HepG2 (cell line): ENCODE measurements around the gene CACNG1. TPM values are rescaled to one million over a fixed set of nuclear protein-coding genes. Genes with fewer than 3 reads are reported as not detected.

Experiments
- ATAC-seq: fragments of 200-7000 bp; cut with Tn5 transposase; 3 replicates; pipeline ENCODE4 v1.9.1; 2020; ENCODE audit warnings: mild to moderate bottlenecking, moderate library complexity
- BruUV-seq: library from RNA; stranded (reverse); fragments of 400-500 nt; replicated peaks from 2 replicates; lab custom pipeline; 2021; lab: Mats Ljungman, UMichigan
- CTCF ChIA-PET: fragments of 300-600 bp; formaldehyde crosslinking; extraction: SDS; loops from one replicate; lab custom pipeline; 2021; ENCODE audit warnings: low total read pairs, inconsistent platforms, low intra/inter-chr PET ratio; lab: Yijun Ruan, JAX
- POLR2A ChIA-PET: fragments of 350-600 bp; sonication (Branson Sonifier 250); formaldehyde crosslinking; loops from one replicate; lab custom pipeline; 2020; ENCODE audit warnings: antibody characterized with exemption, inconsistent platforms; lab: Yijun Ruan, JAX
- DNase-seq: peaks from one replicate; pipeline ENCODE4 v3.0.0-alpha.2; 2015; ENCODE audit warnings: low spot score
- FAIRE-seq: peaks from 3 replicates; lab custom pipeline; 2011; peaks lifted over from hg19 to GRCh38; lab: Jason Lieb, UNC
- H2AFZ ChIP-seq: one replicate; pipeline ENCODE4 v1.6.1; 2011; ENCODE audit warnings: low read length, inconsistent platforms
- H3K27ac ChIP-seq: fragments of 300-600 bp; 3 replicates; pipeline ENCODE4 v1.8.0; 2011; ENCODE audit warnings: mixed run types, mild to moderate bottlenecking, mixed read lengths, low read length, inconsistent platforms; ENCODE audit not compliant: insufficient read depth; ENCODE audit errors: extremely low read length
- H3K27me3 ChIP-seq, 2 experiments: fragments of 200-600 bp in 1 of 2; 2 replicates in 1 of 2; 3 replicates in 1 of 2; pipeline versions ENCODE4 v1.6.0 to v1.8.0; 2011; ENCODE audit warnings: low read length in 2 of 2, mild to moderate bottlenecking in 2 of 2, moderate library complexity in 2 of 2, inconsistent platforms in 1 of 2; ENCODE audit not compliant: insufficient read depth in 2 of 2, control insufficient read depth in 1 of 2
- H3K36me3 ChIP-seq, 2 experiments: fragments of 200-600 bp in 1 of 2; replicated peaks in 1 of 2; 2 replicates in 1 of 2; 3 replicates in 1 of 2; pipeline versions ENCODE4 v1.5.1 to v1.8.0; 2011; ENCODE audit warnings: low read length in 2 of 2, inconsistent platforms in 1 of 2; ENCODE audit not compliant: insufficient read depth in 2 of 2, control insufficient read depth in 1 of 2
- H3K4me1 ChIP-seq: 2 replicates; pipeline ENCODE4 v1.5.1; 2012; ENCODE audit warnings: low read length, inconsistent platforms; ENCODE audit not compliant: insufficient read depth
- H3K4me2 ChIP-seq: 2 replicates; pipeline ENCODE4 v1.6.0; 2011; ENCODE audit warnings: low read depth, low read length, inconsistent platforms
- H3K4me3 ChIP-seq, 3 experiments: fragments of 200-600 bp in 1 of 3; sonication (generic), shearing (Covaris generic) in 1 of 3; replicated peaks in 1 of 3; 2 replicates each; pipeline ENCODE4 v1.5.1; 2011 to 2016; ENCODE audit warnings: low read length in 3 of 3, inconsistent platforms in 2 of 3, low read depth in 2 of 3, mild to moderate bottlenecking in 2 of 3, control low read depth in 1 of 3, mixed read lengths in 1 of 3; ENCODE audit not compliant: insufficient read depth in 1 of 3
- H3K79me2 ChIP-seq: one replicate; pipeline ENCODE4 v1.6.1; 2011; ENCODE audit warnings: low read length, inconsistent platforms; ENCODE audit not compliant: insufficient read depth
- H3K9ac ChIP-seq: 2 replicates; pipeline ENCODE4 v1.6.0; 2011; ENCODE audit warnings: mild to moderate bottlenecking, low read depth, low read length, inconsistent platforms; ENCODE audit not compliant: insufficient read depth
- H3K9me3 ChIP-seq: 2 replicates; pipeline ENCODE4 v1.5.1; 2012; ENCODE audit warnings: mild to moderate bottlenecking, low read length
- H4K20me1 ChIP-seq: 2 replicates; pipeline ENCODE4 v1.6.0; 2011; ENCODE audit warnings: inconsistent platforms, mild to moderate bottlenecking, low read length, moderate library complexity; ENCODE audit not compliant: insufficient read depth
- AHDC1 ChIP-seq: sonication (generic); formaldehyde crosslinking; IDR thresholded peaks from 2 replicates; pipeline ENCODE4 v1.5.1; 2020; ENCODE audit warnings: mild to moderate bottlenecking, missing genetic modification reagents, borderline replicate concordance
- CHD4 ChIP-seq: fragments of 200-600 bp; sonication (generic); IDR thresholded peaks from 2 replicates; pipeline ENCODE4 v1.7.0; 2017; ENCODE audit warnings: mild to moderate bottlenecking, low read length, borderline replicate concordance
- FOXM1 ChIP-seq: sonication (generic); formaldehyde crosslinking; IDR thresholded peaks from 2 replicates; pipeline ENCODE4 v1.5.0; 2020; ENCODE audit warnings: missing genetic modification reagents
- KLF9 ChIP-seq: IDR thresholded peaks from 2 replicates; pipeline ENCODE4 v1.6.1; 2016; ENCODE audit warnings: low read depth
- PTBP1 ChIP-seq: fragments of 200-400 bp; formaldehyde crosslinking; IDR thresholded peaks from 2 replicates; pipeline ENCODE4 v1.6.1; 2018; ENCODE audit warnings: low read length, low read depth; ENCODE audit not compliant: poor library complexity, severe bottlenecking
- TEAD2 ChIP-seq: sonication (generic); formaldehyde crosslinking; IDR thresholded peaks from 2 replicates; pipeline ENCODE4 v1.9.0; 2021; ENCODE audit warnings: missing genetic modification reagents
- TSC22D2 ChIP-seq: sonication (generic); formaldehyde crosslinking; IDR thresholded peaks from 2 replicates; pipeline ENCODE4 v1.5.1; 2020; ENCODE audit warnings: missing genetic modification reagents, mild to moderate bottlenecking, borderline replicate concordance
- ZNF280B ChIP-seq: sonication (generic); formaldehyde crosslinking; IDR thresholded peaks from 2 replicates; pipeline ENCODE4 v1.5.0; 2020; ENCODE audit warnings: missing genetic modification reagents, mild to moderate bottlenecking, borderline replicate concordance
- ZNF296 ChIP-seq: sonication (generic); formaldehyde crosslinking; conservative IDR thresholded peaks from 2 replicates; pipeline ENCODE4 v1.5.0; 2020; ENCODE audit warnings: mild to moderate bottlenecking, missing genetic modification reagents
- ZNF34 ChIP-seq: sonication (generic); formaldehyde crosslinking; IDR thresholded peaks from 2 replicates; pipeline ENCODE4 v1.4.0; 2020; ENCODE audit warnings: mild to moderate bottlenecking, missing genetic modification reagents, borderline replicate concordance
- ZNF382 ChIP-seq: sonication (generic); formaldehyde crosslinking; IDR thresholded peaks from 2 replicates; pipeline ENCODE4 v1.5.0; 2020; ENCODE audit warnings: missing genetic modification reagents, mild to moderate bottlenecking, borderline replicate concordance
- ZNF446 ChIP-seq: sonication (generic); formaldehyde crosslinking; IDR thresholded peaks from 2 replicates; pipeline ENCODE4 v1.5.0; 2020; ENCODE audit warnings: mild to moderate bottlenecking, missing genetic modification reagents
- ZNF496 ChIP-seq: sonication (generic); formaldehyde crosslinking; IDR thresholded peaks from 2 replicates; pipeline ENCODE4 v1.8.1; 2023; ENCODE audit warnings: mild to moderate bottlenecking, moderate library complexity, missing genetic modification reagents; ENCODE audit not compliant: insufficient replicate concordance
- ZNF501 ChIP-seq: sonication (generic); formaldehyde crosslinking; IDR thresholded peaks from 2 replicates; pipeline ENCODE4 v1.5.1; 2020; ENCODE audit warnings: mild to moderate bottlenecking, moderate library complexity, missing genetic modification reagents
- ZNF562 ChIP-seq: sonication (generic); formaldehyde crosslinking; IDR thresholded peaks from 2 replicates; pipeline ENCODE4 v1.8.0; 2022; ENCODE audit warnings: missing genetic modification reagents, borderline replicate concordance
- ZNF597 ChIP-seq: sonication (generic); formaldehyde crosslinking; IDR thresholded peaks from 2 replicates; pipeline ENCODE4 v1.5.0; 2020; ENCODE audit warnings: missing genetic modification reagents
- ZNF672 ChIP-seq: sonication (generic); formaldehyde crosslinking; IDR thresholded peaks from 2 replicates; pipeline ENCODE4 v1.8.1; 2022; ENCODE audit warnings: missing genetic modification reagents
- ZNF7 ChIP-seq: IDR thresholded peaks from 2 replicates; pipeline ENCODE4 v1.6.1; 2016; ENCODE audit warnings: missing biosample characterization, missing genetic modification reagents
- WGBS: methylation state at CpG from one replicate; pipeline ENCODE4 v1.1.6; 2017; ENCODE audit warnings: low lambda C conversion rate; 5-methylcytosine and 5-hydroxymethylcytosine counted together
- in situ Hi-C: cut with HindIII; loops from 2 replicates; pipeline ENCODE4 v1.10.0; 2017; ENCODE audit warnings: low pct_unique_long_range_greater_than_20kb; ENCODE audit not compliant: extremely low pct_ligation_motif_present
- intact Hi-C: fragments of 100-400 bp; cut with micrococcal nuclease; formaldehyde crosslinking; loops from one replicate; pipeline ENCODE4 v1.10.0; 2022; ENCODE audit not compliant: unreplicated experiment
- polyA plus RNA-seq, 8 experiments: library from polyadenylated mRNA; depleted of rRNA in 3 of 8; stranded (reverse) in 7 of 8; unstranded in 1 of 8; fragments of >200 nt; fragmentation: Illumina TruSeq in 4 of 8; extraction: Trizol in 4 of 8; gene quantifications; 2 replicates each; pipeline versions ENCODE4 v1.2.1 to v1.2.3, GENCODE V29; 2011 to 2016; ENCODE audit warnings: low read depth in 4 of 8, missing spikeins in 1 of 8, mixed read lengths in 1 of 8; ENCODE audit not compliant: insufficient read depth in 1 of 8
- total RNA-seq, 5 experiments: library from RNA; depleted of rRNA; stranded (reverse); fragments of >200 nt; fragmentation: Illumina TruSeq; extraction: Trizol; gene quantifications; 2 replicates each; pipeline ENCODE4 v1.2.3, GENCODE V29; 2016; ENCODE audit warnings: low read depth in 1 of 5

The CACNG1 gene
- total and polyA plus RNA-seq, 2 of the 13 experiments (the other 11 are each of a cell fraction or from before 2014, with no cell fraction given), result not detected

DNA sequence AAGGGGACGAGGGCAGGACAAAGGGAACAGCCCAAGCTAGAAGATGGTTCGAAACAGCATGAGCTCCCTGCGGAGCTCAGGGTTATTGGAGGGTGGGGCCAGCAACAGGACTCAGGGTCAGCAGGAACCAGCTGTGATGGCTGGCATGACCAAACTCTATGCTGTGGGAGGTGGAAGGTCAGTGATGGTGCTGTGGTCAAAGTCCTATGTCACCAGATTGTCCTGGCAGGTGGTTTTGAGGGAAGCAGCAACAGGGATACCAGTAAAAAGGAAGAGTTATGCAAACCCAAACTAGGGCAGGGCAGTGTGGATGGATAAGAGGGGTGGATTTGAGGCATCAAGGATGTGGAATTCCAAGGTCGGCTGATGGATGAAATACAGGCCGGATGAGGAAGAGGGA, 47.4 kb upstream of the CACNG1 start:
- no peak for FAIRE-seq

More for the DNA sequence above, 47.4 kb upstream of the CACNG1 start:
- peaks cover 4 to 28% of the 10 kb centered on the region in 2 experiments for H3K27me3 ChIP-seq
- H3K4me3 ChIP-seq, result no peak overlapping the region
- DNase-seq (no peak), ATAC-seq (no peak)
- 49% methylated on average over 5 of the region's 5 CpGs for WGBS
- TF ChIP-seq PTBP1 (no peak), ZNF496 (CRISPR knock-in tag) (no peak), FOXM1 (no peak), CHD4 (no peak), ZNF382 (CRISPR knock-in tag) (no peak), ZNF7 (CRISPR knock-in tag) (no peak), ZNF597 (CRISPR knock-in tag) (no peak), ZNF34 (CRISPR knock-in tag) (no peak), ZNF296 (CRISPR knock-in tag) (no peak), TEAD2 (CRISPR knock-in tag) (no peak), ZNF562 (CRISPR knock-in tag) (no peak), ZNF672 (CRISPR knock-in tag) (no peak), AHDC1 (no peak), TSC22D2 (no peak), ZNF501 (CRISPR knock-in tag) (no peak), KLF9 (CRISPR knock-in tag) (no peak), ZNF446 (CRISPR knock-in tag) (no peak), ZNF280B (CRISPR knock-in tag) (no peak)
- no peaks in the 10 kb centered on the region for H3K4me1 ChIP-seq
- ChIA-PET POLR2A (no interaction called here), CTCF (no interaction called here)
- no peaks in the 10 kb centered on the region for H4K20me1 ChIP-seq
- intact Hi-C loops (no loop called here), in situ Hi-C loops (no loop called here)
- H3K4me2 ChIP-seq, result no peak overlapping the region
- no peak overlapping the region for H2AFZ ChIP-seq
- no peak overlapping the region for H3K27ac ChIP-seq
- BruUV-seq, result no TSS peak
- H3K9ac ChIP-seq, result no peak overlapping the region
- H3K9me3 ChIP-seq, result no peaks in the 10 kb centered on the region
- H3K36me3 ChIP-seq, result no peaks in the 10 kb centered on the region
- H3K79me2 ChIP-seq, result no peaks in the 10 kb centered on the region
